GM21423 (cell line): Measurements from ENCODE around the gene VOPP1.
A peak's percentile ranks its signal among the peaks of the same experiment; 100 is the strongest.
"Not testable (repeated sequence)": the region's sequence is repeated elsewhere in the genome, so short reads cannot be mapped to it uniquely, and the experiment has no call there.

ENCODE experiments used
- ATAC-seq: cut with Tn5 transposase; IDR thresholded peaks from one replicate; pipeline ENCODE4 v1.9.1; 2021; ENCODE audit warnings: mild to moderate bottlenecking, moderate library complexity; ENCODE audit not compliant: unreplicated experiment

The VOPP1 gene, protein sequence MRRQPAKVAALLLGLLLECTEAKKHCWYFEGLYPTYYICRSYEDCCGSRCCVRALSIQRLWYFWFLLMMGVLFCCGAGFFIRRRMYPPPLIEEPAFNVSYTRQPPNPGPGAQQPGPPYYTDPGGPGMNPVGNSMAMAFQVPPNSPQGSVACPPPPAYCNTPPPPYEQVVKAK

DNA sequence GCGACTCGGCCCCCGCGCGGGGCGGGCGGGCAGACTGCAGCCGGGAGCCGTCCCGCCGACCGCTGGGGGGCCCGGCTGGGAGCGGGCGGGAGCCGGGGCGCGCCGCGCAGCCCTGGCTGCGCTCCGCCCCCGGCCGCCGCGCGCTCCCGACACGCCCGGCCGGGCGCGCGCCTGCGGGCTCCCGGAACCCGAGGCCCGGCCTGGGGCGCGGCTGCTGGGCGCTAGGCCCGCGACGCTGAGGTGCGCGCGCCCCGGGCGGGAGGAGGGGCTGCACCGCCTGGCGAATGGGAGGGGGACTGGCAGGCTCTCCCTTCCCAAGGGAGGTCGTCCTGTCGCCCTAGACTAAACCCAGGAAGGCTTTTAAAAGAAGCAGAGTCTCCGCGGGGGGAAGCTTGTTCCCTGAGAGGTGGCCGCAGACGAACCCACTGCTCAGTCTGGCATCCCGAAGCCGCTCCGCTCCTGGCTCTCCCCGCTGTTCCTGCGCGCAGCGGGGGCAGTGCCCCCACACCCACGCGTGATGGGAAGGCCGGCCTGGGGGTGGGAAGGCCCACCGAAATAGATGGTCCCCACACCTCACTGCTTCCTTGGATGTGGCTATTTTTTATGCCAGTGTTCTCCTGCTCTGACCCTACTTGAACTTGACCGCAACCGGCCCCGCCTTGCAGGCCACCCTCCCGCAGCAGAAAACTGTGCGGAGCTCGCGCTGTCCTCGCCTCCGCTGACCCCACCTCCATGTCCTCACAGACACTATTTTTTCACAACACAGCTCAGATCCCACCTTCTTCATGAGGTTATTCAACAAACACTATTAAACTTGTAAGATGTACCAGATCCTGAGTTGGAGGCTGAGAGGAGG lies at the start of gene VOPP1:
VOPP1 (minus strand) TSS at position 125 of the 856 bp plus-strand sequence. CDS start 178 bp downstream, outside the sequence.
- ATAC-seq, result peak; percentile 44

DNA sequence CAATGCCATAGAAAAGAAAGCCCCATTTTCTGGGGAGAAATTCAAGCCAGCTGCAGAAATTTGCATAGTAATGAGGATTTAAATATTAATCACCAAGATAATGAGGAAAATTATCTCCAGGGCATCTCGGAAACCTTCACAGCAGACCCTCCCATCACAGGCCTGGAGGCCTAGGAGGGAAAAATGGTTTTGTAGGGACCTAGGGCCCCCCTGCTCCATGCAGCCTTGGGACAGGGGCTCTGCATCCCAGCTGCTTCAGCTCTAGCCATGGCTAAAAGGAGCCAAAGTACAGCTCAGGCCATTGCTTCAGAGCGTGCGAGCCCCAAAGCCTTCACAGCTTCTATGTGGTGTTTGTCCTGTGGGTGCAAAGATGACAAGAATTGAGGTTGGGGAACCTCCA lies 46.6 kb upstream of the VOPP1 start:
- no peak for ATAC-seq

DNA sequence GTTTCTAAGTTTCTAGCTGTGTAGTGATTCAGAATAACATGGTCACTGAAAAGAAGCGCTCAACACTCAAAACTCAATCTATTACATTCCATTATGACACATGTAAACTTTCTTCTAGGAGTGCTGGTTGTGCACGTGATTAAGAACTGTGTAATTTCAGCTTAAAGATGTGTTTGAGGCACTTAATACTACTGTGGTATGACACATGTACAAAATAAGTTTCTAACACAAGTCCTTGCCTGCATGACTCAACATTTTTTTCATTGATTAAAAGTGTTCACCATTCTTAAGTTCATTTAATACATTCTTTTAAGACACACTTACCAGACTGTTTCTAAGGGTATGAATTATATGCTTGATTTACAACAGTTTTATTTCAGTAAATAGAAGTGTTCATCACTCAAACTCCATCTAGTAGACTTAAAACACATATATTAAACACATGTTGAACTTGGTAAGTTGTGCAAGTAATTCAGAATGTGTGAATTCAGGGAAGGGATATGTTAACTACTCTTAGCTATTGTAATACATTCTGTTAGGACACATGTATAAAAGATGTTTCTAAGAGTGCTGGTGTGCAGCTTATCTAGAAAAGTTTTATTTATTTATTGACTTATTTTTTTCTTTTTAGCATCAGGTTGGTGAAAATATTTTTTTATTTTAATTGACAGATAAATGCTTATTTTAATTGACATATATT lies 42.2 kb upstream of the VOPP1 start:
- ATAC-seq, result not testable (repeated sequence)

DNA sequence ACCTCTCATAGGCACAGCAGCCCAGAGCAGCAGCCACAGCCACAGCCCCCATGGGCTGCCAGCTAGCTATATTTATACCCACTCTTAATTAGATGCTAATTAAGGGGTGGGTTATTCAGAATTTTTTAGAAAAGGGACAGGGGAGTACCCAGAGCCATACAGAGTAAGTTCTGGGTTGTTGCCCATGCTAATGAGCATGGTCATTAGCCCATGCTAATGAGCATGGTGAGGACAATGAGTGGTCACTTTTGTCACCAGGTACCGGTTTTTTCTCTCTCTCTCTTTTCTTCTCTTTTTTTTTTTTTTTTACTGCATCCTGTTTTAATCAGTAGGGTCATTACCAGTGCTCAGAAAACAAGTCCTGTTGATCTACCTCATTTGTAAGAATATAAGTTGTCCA lies 37.4 kb upstream of the VOPP1 start:
- not testable (repeated sequence) for ATAC-seq

DNA sequence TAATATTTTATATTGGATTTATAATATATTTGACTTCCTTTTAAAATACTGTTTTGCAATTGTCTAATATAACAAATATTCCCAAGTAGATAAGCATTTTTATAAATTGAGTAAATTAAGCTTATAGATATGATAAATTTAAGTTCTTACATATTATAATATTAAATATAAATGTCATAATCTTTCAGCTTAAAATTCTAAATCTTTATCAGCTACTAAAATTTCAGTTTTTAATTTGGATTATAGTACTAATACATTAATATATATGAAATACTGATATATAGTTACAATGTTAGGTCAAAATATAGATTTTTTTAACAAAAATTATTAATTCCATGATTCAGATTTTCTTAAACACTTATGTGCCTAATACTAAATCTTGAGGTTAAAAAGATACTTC lies 33.4 kb upstream of the VOPP1 start:
- ATAC-seq, result not testable (repeated sequence)

DNA sequence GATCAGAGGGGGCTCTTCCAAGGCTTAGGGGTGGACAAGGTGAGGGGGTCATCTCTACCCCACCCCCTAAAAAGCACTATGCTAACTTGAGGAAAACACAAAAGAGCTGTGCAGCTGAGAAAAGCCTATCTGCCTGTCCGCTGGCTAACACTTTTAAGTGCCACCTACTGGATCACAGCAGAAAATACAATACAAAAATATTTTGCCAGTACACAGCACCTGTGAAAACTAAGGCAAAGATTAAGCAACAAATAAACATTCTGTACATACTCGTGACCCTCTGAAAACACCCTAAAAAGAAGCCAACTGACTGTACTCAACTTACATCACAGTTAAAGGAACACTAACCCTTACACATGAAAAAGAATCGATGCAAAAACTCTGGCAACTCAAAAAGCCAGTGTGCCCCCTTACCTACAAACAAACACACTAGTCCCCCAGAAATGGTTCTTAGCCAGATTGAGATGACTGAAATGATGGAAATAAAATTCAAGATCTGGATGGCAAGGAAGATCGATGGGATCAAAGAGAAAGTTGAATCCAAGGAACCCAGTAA lies 25.7 kb upstream of the VOPP1 start:
- peak; percentile 66 for ATAC-seq

DNA sequence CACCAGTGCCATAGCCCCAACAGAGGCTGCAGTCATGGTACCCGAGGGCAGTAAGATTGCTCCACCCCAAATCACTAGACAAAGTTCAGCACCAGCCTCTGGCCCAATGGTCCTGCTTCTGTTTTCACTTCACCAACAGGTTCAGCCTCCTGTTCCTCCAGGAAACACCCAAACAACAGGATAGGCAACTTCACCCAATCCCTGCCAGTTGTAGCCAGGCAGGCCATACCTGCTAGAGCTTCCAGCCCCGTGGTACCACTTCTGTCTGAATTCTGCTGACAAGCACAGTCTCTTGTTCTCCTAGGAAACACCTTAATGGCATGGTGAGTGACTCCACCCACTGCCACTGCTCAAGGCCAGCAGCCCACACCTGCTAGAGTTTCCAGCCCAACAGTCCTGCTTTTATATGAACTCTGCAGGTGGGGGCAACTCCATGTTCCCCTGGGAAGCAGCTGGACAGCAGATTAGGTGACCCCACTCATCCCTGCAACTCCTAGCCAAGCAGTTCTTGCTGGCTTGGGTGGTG lies 25.0 kb upstream of the VOPP1 start:
- not testable (repeated sequence) for ATAC-seq

DNA sequence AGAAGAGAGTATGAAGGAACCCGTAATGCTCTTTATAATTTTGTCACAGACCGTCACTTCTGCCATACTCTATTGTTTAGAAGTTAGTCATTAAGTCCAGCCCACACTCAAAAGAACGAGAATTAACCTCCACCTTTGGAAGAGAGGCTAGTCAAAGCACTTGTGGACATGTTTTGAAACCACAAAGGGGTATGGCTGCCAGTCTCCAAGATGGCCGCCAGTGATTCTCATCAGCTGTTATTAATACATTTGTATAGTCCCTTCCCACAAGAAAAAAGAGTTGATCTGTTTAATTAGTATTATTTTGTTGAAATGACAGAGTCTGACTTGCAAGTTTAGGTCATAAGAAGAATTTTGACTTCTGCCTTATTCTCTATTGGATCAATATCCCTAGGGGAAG lies 23.2 kb upstream of the VOPP1 start:
- no peak for ATAC-seq

DNA sequence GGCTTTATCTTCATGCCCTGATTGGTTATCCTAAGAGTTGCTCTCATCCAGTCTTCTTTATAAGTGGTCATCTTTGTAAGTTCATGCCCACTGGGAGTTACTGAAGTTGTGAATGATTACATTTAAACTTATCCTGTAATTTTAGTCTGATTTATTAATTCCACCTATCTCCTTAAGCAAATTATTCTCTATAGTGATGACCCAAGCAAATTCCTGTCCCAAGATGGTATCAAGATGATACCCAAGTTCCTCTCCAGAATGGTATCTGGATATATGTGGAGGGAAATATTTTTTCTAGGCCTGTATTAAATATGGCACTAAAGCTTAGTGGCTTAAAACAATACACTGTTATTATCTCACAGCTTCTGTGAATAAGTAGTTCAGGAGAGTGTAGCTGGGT lies 22.6 kb upstream of the VOPP1 start:
- ATAC-seq, result no peak

DNA sequence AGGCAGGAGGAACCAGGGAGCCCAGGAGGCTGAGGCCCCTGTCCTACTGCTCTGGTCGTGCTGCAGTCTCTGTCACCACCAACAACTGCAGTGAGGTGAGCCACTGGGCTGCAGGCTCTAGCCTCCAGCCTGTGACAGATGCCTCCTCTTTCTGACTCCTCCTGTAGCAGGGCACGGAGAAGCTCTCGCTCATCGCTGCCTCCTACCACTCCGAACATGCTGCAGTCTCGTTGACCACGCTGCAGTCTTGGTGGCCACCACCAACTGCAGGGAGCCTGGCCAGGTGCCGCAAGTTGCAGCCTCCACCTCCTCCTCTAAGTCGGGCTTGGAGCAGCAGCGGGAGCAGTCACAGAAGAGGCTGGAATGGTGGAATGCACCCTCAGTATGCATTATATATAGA lies 22.1 kb upstream of the VOPP1 start:
- ATAC-seq, result no peak

DNA sequence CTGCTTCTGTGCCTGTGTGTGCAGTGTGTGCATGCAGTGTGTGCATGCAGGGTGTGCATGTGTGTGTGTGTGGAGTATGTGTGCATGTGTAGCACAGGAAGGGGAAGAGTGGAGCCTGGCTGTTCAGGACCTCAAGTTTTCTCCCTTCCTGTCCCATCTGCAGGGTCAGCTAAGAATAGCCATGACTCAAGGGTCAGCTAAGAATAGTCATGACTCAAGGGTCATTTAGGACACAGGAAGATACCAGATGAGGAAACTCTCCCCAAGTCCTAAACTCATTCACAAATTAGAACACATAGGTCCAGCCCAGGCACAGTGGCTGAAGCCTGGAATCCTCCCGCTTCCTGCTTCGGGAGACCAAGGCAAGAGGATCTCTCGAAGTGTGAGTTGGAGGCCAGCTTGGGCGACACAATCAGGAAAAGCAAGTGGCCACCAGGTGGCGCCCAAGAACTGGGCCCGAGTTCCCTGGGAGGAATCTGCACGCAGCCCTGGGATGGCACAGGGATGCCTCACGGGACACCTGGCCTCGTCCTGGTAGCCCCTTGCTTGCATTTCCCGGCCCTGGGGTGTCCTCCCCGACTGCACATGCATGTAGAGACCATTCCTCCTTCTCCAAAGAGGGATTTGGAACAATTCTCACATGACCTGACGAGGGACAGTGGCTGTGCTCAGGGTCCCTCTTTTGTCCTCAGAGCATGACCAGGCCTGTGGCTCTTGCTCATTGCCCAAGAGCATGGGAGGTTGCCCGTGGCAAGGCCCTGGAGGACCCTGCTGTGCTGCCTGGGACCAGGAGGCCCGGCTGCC lies 21.4 kb upstream of the VOPP1 start:
- peak; percentile 47 for ATAC-seq

DNA sequence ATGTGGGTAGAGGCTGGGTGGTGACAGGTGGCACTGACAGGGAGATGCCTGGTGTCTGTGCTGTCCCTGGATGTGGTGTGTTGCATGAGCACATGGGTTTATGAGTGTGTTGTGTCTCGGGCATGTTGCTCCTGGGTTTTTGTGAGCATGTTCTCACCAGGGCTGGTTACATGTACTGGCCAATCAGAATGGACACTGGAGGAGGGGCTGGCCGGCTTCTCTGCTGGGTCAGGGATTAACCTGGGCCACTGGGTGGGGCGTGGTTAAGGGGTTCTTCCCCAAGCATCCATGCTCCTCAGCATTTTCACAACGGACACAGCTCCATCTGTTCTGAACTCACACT lies 20.8 kb upstream of the VOPP1 start:
- no peak for ATAC-seq

DNA sequence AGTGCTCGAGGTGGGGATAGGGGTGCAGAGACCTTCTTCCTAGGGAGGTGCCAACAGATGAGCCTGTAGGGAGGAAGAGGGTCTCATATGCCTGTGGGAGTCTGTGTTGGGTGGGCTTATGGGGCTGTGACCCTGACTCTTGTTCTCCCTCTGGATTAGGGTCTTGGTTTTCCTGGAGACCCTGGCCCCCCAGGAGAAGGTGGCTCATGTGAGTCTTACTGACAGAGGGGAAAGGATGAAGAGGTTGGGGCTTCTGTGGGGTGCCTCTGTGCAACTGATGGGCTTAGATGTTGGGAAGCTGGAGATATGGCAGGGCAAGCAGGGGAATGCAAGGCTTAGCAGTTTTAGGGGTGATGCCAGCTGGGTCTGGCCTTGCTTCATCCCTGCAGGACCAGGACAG lies 20.2 kb upstream of the VOPP1 start:
- no peak for ATAC-seq

DNA sequence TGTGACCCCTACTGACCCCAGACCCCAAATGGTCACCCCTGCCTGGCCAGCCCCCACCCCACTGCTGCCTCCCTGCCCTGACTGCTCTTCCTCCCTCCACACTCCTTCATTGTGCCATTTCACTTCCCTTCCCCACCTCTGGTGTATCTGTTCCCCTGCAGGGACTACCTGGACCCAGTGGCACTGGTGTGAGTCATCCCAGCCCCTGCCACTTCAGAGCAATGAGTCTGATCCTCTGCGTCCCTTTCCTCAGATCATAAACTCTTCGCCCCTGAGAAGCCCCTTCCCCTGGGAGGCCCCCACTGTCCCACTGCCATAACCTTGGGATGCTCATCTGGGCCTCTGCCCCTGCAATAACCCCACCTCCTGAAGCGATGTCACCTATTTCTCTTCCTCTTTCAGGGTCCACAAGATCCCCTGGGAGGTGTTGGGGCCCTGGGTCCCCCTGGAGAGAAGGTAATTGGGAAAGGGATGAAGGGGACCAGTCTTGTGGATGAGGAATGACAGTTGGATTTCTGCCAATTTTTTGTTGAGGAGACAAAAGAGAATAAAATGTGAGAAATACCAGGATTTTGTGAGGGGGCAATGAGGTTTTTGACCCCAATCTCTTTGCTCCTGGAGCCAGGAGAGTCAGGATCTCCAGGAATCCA lies 19.1 kb upstream of the VOPP1 start:
- ATAC-seq, result no peak

DNA sequence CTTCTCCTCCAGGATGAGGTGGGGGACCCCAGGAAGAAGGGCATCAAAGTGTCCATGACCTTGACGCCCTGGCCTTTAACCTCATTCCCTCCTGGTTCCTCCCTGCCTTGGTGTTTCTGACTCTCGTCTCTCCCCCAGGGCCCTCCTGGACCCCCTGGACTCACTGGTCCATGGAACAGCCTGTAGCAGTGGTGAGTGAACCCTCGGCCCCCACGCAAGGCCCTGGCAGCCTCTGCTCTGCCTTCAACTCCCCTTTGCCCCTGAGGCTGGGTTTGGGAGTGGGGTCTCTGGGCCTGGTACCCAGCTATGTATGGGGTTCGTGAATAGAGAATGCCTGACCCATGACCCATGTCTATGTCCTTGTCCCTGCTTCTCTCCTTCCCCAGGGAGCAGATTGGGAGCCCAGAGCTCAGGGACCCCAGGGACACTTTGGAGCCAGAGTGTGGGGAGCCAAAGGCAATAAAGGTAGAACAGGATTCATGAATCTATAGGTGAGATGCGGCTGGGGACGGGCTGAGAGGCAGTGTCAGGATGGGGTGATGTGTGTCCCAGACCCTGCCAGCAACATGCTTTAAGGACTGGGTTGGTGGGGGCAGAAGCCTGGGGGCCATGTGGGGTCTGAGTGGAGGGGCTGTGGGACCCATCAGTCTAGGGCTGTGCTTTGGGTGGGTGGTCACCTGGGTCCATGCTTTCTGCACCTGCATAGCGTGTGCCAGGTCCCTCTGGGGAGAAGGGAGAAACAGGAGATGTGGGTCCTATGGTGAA lies 18.4 kb upstream of the VOPP1 start:
- no peak for ATAC-seq

DNA sequence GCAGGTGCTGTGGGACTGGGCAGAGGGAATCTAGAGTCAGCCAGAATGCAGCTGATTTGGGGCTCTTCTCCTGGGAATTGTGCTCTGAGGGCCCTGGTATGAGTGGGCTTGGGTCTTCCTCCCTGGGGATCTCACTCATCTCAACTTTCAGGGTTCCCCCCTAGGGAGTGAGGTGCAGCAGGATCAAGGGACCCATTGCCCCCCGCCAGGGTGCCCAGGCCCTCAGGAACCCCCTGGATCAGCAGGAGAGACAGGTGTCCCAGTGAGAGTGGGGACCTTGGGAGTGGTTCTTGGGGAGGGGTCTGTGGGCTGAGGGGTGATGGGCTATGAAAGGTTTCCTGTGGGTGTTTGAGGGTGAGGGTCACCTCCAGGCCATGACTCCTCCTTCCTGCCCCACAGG lies 17.6 kb upstream of the VOPP1 start:
- ATAC-seq, result no peak

DNA sequence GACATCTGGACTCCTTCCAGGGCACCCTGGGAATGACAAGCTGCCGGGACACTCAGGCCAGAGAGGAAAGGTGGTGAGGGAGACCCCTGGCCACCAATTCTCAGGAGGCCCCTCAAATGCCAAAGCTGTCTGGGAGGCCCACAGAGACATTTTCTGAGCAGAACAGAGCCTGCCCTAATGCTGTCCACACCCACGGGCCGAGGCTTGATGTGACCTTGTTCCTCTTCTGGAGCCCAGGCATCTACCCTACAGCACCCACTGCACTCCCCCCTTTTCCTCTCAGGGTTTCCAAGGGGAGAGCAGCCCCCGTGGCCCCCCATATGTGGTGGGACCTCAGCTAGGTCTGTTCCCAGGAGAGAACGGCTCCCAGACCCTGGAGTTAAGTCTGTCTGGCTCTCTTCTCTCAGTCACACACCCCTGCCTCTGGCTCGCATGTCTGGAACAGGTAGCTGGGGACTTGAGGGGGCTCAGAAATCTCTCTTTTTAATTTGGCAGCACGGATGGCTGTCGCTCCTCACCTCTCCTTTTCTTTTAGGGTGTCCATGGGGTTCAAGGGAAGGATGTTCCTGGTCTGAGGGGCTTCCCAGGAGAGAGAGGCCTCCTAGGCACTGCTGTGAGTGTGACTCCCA lies 16.8 kb upstream of the VOPP1 start:
- ATAC-seq, result no peak

DNA sequence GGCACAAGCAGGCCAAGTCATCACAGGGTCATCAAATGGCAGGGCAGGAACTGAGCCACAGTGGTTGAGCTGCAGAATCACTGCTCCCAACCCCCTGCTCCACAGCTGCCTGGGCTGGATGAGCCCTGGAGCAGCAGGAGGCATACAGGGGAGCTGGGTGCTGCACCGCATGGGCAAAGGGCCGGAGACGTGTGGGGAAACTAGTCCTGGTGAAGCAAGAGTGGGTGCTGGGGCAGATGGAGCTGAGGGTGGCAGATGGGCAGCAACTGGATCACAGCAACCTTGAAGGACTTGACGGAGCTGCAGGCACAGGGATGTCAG lies 16.0 kb upstream of the VOPP1 start:
- no peak for ATAC-seq
